Body of pancreas (tissue), 4 donors: ENCODE results near the gene LURAP1L. TPM values are rescaled to one million over a fixed set of nuclear protein-coding genes. Genes with fewer than 3 reads are reported as not detected.
A peak's percentile ranks its signal among the peaks of the same experiment; 100 is the strongest.

Experiments
- ATAC-seq: fragments of 150-250 bp; one replicate; pipeline ENCODE4 v1.9.1; 2016
- DNase-seq, 4 donors: peaks; one replicate each; pipeline ENCODE4 v3.0.0-alpha.2; 2019
- H3K27ac ChIP-seq, 4 donors: fragments of 200-600 bp; sonication (generic); 1 replicate in 3 of 4; 2 replicates in 1 of 4; pipeline versions ENCODE4 v1.5.1 to v1.6.1; 2016 to 2019; ENCODE audit warnings: mild to moderate bottlenecking in 1 of 4, mixed read lengths in 1 of 4, moderate library complexity in 1 of 4
- H3K27me3 ChIP-seq, 2 donors: fragments of 200-600 bp; sonication (generic); one replicate each; pipeline ENCODE4 v1.6.0; 2016; ENCODE audit warnings: mild to moderate bottlenecking in 1 of 2
- H3K36me3 ChIP-seq, 2 donors: fragments of 200-600 bp; sonication (generic); replicated peaks in 1 of 2; 2 replicates each; pipeline ENCODE4 v1.5.1; 2016; ENCODE audit warnings: low read depth in 2 of 2; ENCODE audit not compliant: insufficient read depth in 1 of 2
- H3K4me1 ChIP-seq: fragments of 200-600 bp; sonication (generic); one replicate; pipeline ENCODE4 v1.6.0; 2016
- H3K4me3 ChIP-seq, 2 donors: fragments of 200-600 bp; sonication (generic); 1 replicate in 1 of 2; 2 replicates in 1 of 2; pipeline ENCODE4 v1.5.1; 2016 to 2019
- H3K9me3 ChIP-seq, 3 donors: fragments of 200-600 bp; sonication (generic); 1 replicate in 2 of 3; 2 replicates in 1 of 3; pipeline ENCODE4 v1.5.1; 2016
- POLR2A ChIP-seq, 3 donors: fragments of 450-650 bp; IDR thresholded peaks; one replicate each; pipeline ENCODE4 v1.6.1; 2016; ENCODE audit warnings: antibody characterized with exemption in 3 of 3, mild to moderate bottlenecking in 2 of 3
- WGBS, 2 donors: methylation state at CpG; one replicate each; pipeline ENCODE4 v1.1.5; 2017; 5-methylcytosine and 5-hydroxymethylcytosine counted together
- intact Hi-C: fragments of 100-400 bp; cut with DNase I; formaldehyde crosslinking; loops from one replicate; pipeline ENCODE4 v1.15.1; 2023
- total RNA-seq, 2 donors: library from RNA; depleted of rRNA; stranded (reverse); fragments of >200 nt; gene quantifications; one replicate each; pipeline ENCODE4 v1.1.0, GENCODE V29; 2016
- TF ChIP-seq, protein P1 (sequence below), 7 experiments: fragments of 450-650 bp in 4 of 7; fragments of 200-600 bp in 3 of 7; sonication (generic) in 3 of 7; IDR thresholded peaks; one replicate each; pipeline ENCODE4 v1.5.1; 2016 to 2019; ENCODE audit warnings: antibody characterized with exemption in 7 of 7

Gene LURAP1L
- total RNA-seq, 2 donors from 2014 or later = 12.2 to 20.2 TPM

DNA sequence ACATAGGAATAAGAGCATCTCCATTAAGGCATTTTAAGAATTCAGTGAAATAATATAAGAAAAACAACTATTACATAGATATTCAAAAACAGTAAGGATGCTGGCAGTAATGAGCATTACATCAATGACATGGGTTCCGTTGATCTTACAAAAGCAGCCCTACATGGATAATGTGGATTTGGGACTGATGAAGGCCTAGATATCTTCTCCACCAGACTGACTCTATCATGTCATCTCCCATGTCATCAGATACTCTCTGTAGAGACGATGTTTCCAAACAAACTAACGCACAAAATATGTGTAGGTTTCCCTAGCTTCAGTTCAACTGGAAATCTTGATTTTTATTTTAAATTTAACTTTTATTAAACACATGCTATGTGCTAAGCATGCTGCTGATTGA, 3.6 kb downstream of the LURAP1L start:
- no peak overlapping the region for H3K4me3 ChIP-seq
- H3K9me3 ChIP-seq = no peaks in the 10 kb centered on the region
- no peaks in the 10 kb centered on the region for H3K36me3 ChIP-seq
- TF ChIP-seq, protein P1, sequence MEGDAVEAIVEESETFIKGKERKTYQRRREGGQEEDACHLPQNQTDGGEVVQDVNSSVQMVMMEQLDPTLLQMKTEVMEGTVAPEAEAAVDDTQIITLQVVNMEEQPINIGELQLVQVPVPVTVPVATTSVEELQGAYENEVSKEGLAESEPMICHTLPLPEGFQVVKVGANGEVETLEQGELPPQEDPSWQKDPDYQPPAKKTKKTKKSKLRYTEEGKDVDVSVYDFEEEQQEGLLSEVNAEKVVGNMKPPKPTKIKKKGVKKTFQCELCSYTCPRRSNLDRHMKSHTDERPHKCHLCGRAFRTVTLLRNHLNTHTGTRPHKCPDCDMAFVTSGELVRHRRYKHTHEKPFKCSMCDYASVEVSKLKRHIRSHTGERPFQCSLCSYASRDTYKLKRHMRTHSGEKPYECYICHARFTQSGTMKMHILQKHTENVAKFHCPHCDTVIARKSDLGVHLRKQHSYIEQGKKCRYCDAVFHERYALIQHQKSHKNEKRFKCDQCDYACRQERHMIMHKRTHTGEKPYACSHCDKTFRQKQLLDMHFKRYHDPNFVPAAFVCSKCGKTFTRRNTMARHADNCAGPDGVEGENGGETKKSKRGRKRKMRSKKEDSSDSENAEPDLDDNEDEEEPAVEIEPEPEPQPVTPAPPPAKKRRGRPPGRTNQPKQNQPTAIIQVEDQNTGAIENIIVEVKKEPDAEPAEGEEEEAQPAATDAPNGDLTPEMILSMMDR (IDR thresholded peaks at IDR 0.05) = no peak
- TF ChIP-seq POLR2A (IDR thresholded peaks at IDR 0.05) = no peak
- peaks cover 19% of the 10 kb centered on the region for H3K4me1 ChIP-seq
- DNase-seq (no peak), ATAC-seq (no peak)
- 69 to 73% methylated on average over 3 of the region's 3 CpGs for WGBS, 2 donors
- intact Hi-C loops = no loop called here
- peak overlapping the region in 3 of 4 donors; percentile 38 to 95 (median 89) for H3K27ac ChIP-seq
- no peaks in the 10 kb centered on the region for H3K27me3 ChIP-seq

DNA sequence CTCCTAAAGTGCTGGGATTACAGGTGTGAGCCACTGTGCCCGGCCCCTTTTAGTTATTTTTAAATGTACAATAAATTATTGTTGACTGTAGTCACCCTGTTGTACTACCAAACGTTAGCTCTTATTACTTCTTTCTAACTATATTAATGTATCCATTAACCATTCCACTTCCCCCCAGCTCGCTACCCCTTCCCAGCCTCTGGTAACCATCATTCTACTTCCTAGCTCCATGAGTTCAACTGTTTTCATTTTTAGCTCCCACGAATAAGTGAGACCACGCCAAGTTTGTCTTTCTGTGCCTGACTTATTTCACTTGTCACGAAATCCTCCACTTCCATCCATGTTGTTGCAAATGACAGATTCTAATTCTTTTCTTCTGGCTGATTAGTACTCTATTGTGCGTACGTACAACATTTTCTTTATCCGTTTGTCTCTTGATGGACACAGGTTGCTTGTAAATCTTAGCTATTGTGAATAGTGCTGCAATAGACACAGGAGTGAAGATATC, 6.5 kb downstream of the LURAP1L start:
- TF ChIP-seq POLR2A (IDR thresholded peaks at IDR 0.05) = no peak
- TF ChIP-seq, protein P1 (IDR thresholded peaks at IDR 0.05) = no peak
- Histone ChIP-seq H3K9me3 (no peaks in the 10 kb centered on the region), H3K27me3 (no peaks in the 10 kb centered on the region), H3K27ac (peak overlapping the region in 2 of 4 donors; percentile 14 to 60), H3K4me1 (peaks cover 38% of the 10 kb centered on the region), H3K4me3 (no peak overlapping the region), H3K36me3 (no peaks in the 10 kb centered on the region)
- no peak for DNase-seq
- intact Hi-C loops = no loop called here
- no peak for ATAC-seq
- 47 to 53% methylated on average over 9 of the region's 9 CpGs for WGBS, 2 donors

DNA sequence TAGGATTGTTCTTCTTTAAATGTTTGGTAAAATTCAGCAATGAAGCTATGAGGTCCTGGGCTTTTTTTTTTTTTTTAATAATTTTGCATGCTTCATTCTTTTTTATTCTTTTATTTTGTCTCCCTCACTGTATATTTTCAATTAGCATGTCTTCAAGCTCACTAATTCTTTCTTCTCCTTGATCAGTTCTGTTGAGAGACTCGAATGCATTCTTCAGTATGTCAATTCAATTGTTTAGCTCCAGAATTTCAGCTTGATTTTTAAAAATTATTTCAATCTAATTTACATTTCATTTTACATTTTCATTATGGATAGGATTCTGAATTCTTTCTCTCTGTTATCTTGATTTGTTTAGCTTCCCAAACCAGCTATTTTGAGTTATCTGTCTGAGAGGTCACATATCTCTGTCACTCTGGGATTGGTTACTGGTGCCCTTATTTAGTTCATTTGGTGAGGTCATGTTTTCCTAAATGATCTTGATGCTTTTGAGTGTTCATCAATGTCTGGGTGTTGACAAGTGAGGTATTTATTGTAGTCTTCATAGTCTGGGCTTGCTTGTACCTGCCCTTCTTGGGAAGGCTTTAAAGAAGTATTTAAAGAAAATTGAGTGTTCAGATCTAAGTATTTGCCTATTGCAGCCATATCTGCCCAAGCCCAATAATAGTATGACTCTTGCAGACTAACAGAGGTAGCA, 9.1 kb downstream of the LURAP1L start:
- H3K4me1 ChIP-seq = peaks cover 27% of the 10 kb centered on the region
- ATAC-seq (no peak), DNase-seq (no peak)
- TF ChIP-seq, protein P1 (IDR thresholded peaks at IDR 0.05) = no peak
- TF ChIP-seq POLR2A (IDR thresholded peaks at IDR 0.05) = no peak
- H3K9me3 ChIP-seq = no peaks in the 10 kb centered on the region
- H3K36me3 ChIP-seq = no peaks in the 10 kb centered on the region
- H3K27ac ChIP-seq = peak overlapping the region; percentile 5 to 83 (median 76)
- no peaks in the 10 kb centered on the region for H3K27me3 ChIP-seq
- WGBS, 2 donors = 89 to 92% methylated on average over 1 of the region's 1 CpG
- H3K4me3 ChIP-seq = no peak overlapping the region
- intact Hi-C loops = no loop called here

DNA sequence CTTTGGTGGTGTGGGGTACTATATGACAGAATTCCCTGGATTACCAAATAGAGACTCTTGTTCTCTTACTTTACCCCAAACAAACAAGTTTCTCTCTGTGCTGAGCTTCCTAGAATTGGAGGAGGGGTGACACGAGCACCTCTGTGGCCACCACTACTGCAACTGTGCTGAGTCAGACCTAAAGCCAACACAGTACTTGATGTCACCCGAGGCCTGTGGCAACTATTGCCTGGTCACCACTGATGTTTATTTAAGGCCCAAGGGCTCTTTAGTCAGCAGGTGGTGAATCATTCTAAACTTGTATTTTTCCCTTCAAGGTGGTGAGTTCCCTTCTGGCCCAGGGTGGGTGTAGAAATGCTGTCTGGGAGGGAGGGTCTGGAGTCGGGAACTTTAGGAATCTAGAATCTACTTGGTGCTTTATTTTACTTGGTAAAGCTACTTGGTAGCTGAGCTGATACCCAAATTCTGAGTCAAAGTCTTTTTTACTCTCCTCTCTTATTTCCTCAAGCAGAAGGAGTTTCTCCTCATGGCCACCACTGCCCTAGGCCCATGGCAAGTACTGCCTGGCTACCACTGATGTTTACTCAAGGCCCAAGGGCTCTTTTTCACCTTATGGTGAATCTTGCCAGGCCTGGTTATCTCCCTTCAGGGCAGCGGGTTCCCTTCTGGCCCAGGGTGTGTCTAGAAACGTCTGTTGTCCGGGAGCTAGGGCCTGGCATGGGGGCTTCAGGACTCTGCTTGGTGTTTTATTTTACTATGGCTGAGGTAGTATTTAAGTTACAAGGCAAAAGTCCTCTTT, 9.8 kb downstream of the LURAP1L start:
- peak overlapping the region; percentile 74 to 85 (median 81) for H3K27ac ChIP-seq
- ATAC-seq (peak; percentile 98), DNase-seq (peak; percentile 70 to 87 (median 77))

More for the DNA sequence above, 9.8 kb downstream of the LURAP1L start:
- TF ChIP-seq POLR2A (IDR thresholded peaks at IDR 0.05) = peak in 1 of 3 donors; percentile 7
- TF ChIP-seq, protein P1 (IDR thresholded peaks at IDR 0.05) = no peak
- 52 to 58% methylated on average over 5 to 6 of the region's 6 CpGs for WGBS, 2 donors
- intact Hi-C loops = no loop called here
- Histone ChIP-seq H3K4me3 (no peak overlapping the region), H3K9me3 (no peaks in the 10 kb centered on the region), H3K36me3 (no peaks in the 10 kb centered on the region), H3K27me3 (no peaks in the 10 kb centered on the region), H3K4me1 (peaks cover 23% of the 10 kb centered on the region)
